HL-60 (cell line): Measurements from ENCODE around the gene SYT7.

Source experiments
- DNase-seq, 2 experiments: peaks; one replicate each; pipeline ENCODE4 v3.0.0-alpha.2; 2010 to 2020; ENCODE audit warnings: low read depth in 1 of 2, low spot score in 1 of 2
- H3K27ac ChIP-seq: fragments of 250-450 bp; sonication (Bioruptor Pico); replicated peaks from 2 replicates; pipeline ENCODE4 v1.5.1; 2020; ENCODE audit warnings: mild to moderate bottlenecking, moderate library complexity
- H3K27me3 ChIP-seq: fragments of 250-450 bp; sonication (Bioruptor Pico); 2 replicates; pipeline ENCODE4 v1.5.1; 2021; ENCODE audit warnings: mild to moderate bottlenecking, moderate library complexity; ENCODE audit not compliant: insufficient read depth, poor library complexity, severe bottlenecking
- H3K4me3 ChIP-seq: replicated peaks from 2 replicates; pipeline ENCODE4 v1.5.1; 2011; ENCODE audit warnings: mild to moderate bottlenecking, control low read depth, low read length; ENCODE audit not compliant: insufficient read depth
- CTCF ChIP-seq: IDR thresholded peaks from one replicate; pipeline ENCODE4 v1.5.1; 2011; ENCODE audit warnings: low read length, control low read depth, inconsistent platforms; ENCODE audit not compliant: insufficient read depth
- GABPA ChIP-seq: IDR thresholded peaks from 2 replicates; pipeline ENCODE4 v1.6.1; 2012; ENCODE audit warnings: low read depth
- POLR2AphosphoS5 ChIP-seq: IDR thresholded peaks from 2 replicates; pipeline ENCODE4 v1.6.1; 2012; ENCODE audit warnings: low read depth
- REST ChIP-seq: IDR thresholded peaks from 2 replicates; pipeline ENCODE4 v1.6.1; 2012; ENCODE audit warnings: low read depth; ENCODE audit not compliant: insufficient replicate concordance
- SPI1 ChIP-seq: IDR thresholded peaks from 2 replicates; pipeline ENCODE4 v1.6.1; 2012; ENCODE audit warnings: low read depth, mild to moderate bottlenecking, borderline replicate concordance

SYT7 gene

GRCh38 chr11:61619471-61620226, 38.8 kb upstream of the SYT7 start:
- no peak for TF ChIP-seq CTCF
- no peak for TF ChIP-seq SPI1
- TF ChIP-seq POLR2AphosphoS5, result no peak
- no peak for TF ChIP-seq REST
- TF ChIP-seq GABPA, result no peak
- no peak for DNase-seq

GRCh38 chr11:61618978-61619377, 38.1 kb upstream of the SYT7 start:
- H3K4me3 ChIP-seq, result no peak overlapping the region
- no peak for DNase-seq
- no peak overlapping the region for H3K27ac ChIP-seq
- H3K27me3 ChIP-seq, result no peaks in the 10 kb centered on the region
- TF ChIP-seq POLR2AphosphoS5 (no peak), REST (no peak), SPI1 (no peak), CTCF (no peak), GABPA (no peak)

More at GRCh38 chr11:61619471-61620226, 38.8 kb upstream of the SYT7 start:
- Histone ChIP-seq H3K27ac (no peak overlapping the region), H3K27me3 (no peaks in the 10 kb centered on the region), H3K4me3 (no peak overlapping the region)

- no peak for TF ChIP-seq REST
- no peak for TF ChIP-seq SPI1
- TF ChIP-seq POLR2AphosphoS5, result no peak
- no peak for TF ChIP-seq GABPA
- no peak for TF ChIP-seq CTCF
- DNase-seq, result no peak
- Histone ChIP-seq H3K4me3 (no peak overlapping the region), H3K27me3 (no peaks in the 10 kb centered on the region), H3K27ac (no peak overlapping the region)
Measured at GRCh38 chr11:61617515-61617914, 36.6 kb upstream of the SYT7 start.
